SU-DHL-6 (cell line): ENCODE data around the gene HEBP2.

Experiments
- H2AFZ ChIP-seq: fragments of 200-600 bp; sonication (generic); 2 replicates; pipeline ENCODE4 v1.6.1; 2014; ENCODE audit warnings: low read depth, mild to moderate bottlenecking, moderate library complexity, mixed read lengths, antibody characterized with exemption, low read length; ENCODE audit not compliant: severe bottlenecking
- H3F3A ChIP-seq: fragments of 200-600 bp; shearing (Covaris generic); 2 replicates; pipeline ENCODE4 v1.6.0; 2016; ENCODE audit warnings: antibody characterized with exemption, mild to moderate bottlenecking; ENCODE audit not compliant: insufficient read depth
- H3K27ac ChIP-seq: fragments of 200-600 bp; sonication (generic); 2 replicates; pipeline ENCODE4 v1.5.1; 2016; ENCODE audit warnings: low read depth, mild to moderate bottlenecking, low read length, moderate library complexity, mixed read lengths
- H3K27me3 ChIP-seq: fragments of 200-600 bp; sonication (generic), shearing (Covaris generic); 2 replicates; pipeline ENCODE4 v1.6.0; 2014; ENCODE audit warnings: mild to moderate bottlenecking, low read length
- H3K36me3 ChIP-seq: fragments of 200-600 bp; sonication (generic); 2 replicates; pipeline ENCODE4 v1.6.1; 2014; ENCODE audit warnings: mild to moderate bottlenecking, low read length, mixed read lengths
- H3K4me2 ChIP-seq: fragments of 300-600, 200-600 bp; shearing (Covaris generic), sonication (generic); 2 replicates; pipeline ENCODE4 v1.6.0; 2014; ENCODE audit warnings: low read length, low read depth, mild to moderate bottlenecking; ENCODE audit not compliant: poor library complexity, severe bottlenecking
- H3K4me3 ChIP-seq: fragments of 200-600 bp; sonication (generic); 2 replicates; pipeline ENCODE4 v1.5.1; 2014; ENCODE audit warnings: antibody characterized with exemption, low read length, mild to moderate bottlenecking, mixed read lengths; ENCODE audit not compliant: insufficient read depth, poor library complexity, severe bottlenecking
- H3K79me2 ChIP-seq: fragments of 200-600 bp; sonication (generic); 2 replicates; pipeline ENCODE4 v1.6.1; 2014; ENCODE audit warnings: mild to moderate bottlenecking, low read length, moderate library complexity; ENCODE audit not compliant: insufficient read depth
- H3K9ac ChIP-seq: fragments of 200-600 bp; sonication (generic); 2 replicates; pipeline ENCODE4 v1.7.0; 2014; ENCODE audit warnings: mild to moderate bottlenecking, low read length
- H3K9me2 ChIP-seq: fragments of 200-600 bp; sonication (generic); replicated peaks from 2 replicates; pipeline ENCODE4 v1.6.1; 2014; ENCODE audit warnings: low read length; ENCODE audit not compliant: insufficient read depth
- H3K9me3 ChIP-seq: fragments of 200-600 bp; sonication (generic); 2 replicates; pipeline ENCODE4 v1.6.1; 2014; ENCODE audit warnings: low read length, mixed read lengths; ENCODE audit not compliant: insufficient read depth
- H4K20me1 ChIP-seq: fragments of 200-600 bp; sonication (generic); 2 replicates; pipeline ENCODE4 v1.6.1; 2014; ENCODE audit warnings: low read depth, mild to moderate bottlenecking, antibody characterized with exemption, low read length, moderate library complexity, mixed read lengths
- CTCF ChIP-seq: fragments of 200-600 bp; sonication (generic); IDR thresholded peaks from one replicate; pipeline ENCODE4 v1.5.1; 2017; ENCODE audit warnings: antibody characterized with exemption, mild to moderate bottlenecking, low read length, moderate library complexity; ENCODE audit not compliant: insufficient read depth, poor library complexity, severe bottlenecking
- EZH2phosphoT487 ChIP-seq: fragments of 200-600 bp; sonication (generic), shearing (Covaris generic); conservative IDR thresholded peaks from 2 replicates; pipeline ENCODE4 v1.6.1; 2018; ENCODE audit warnings: mild to moderate bottlenecking, antibody characterized with exemption, low read length, moderate library complexity, mixed read lengths

The HEBP2 gene

DNA sequence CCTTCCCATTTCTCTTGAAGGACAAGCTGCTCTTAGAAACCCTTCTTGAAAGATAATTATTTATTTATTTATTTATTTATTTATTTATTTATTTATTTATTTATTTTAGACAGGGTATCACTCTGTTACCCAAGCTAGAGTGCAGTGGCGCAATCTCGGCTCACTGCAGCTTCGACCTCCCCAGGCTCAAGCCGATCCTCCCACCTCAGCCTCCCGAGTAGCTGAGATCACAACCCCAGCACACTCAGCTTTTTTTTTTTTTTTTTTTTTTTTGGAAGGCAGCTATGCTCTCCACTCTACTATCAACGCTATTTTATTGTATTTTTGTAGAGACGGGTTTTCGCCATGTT is 1.2 kb upstream of the HEBP2 start:
- Histone ChIP-seq H3K36me3 (no peaks in the 10 kb centered on the region; the same call in 1 of the 2 replicates), H3K9me3 (no peaks in the 10 kb centered on the region), H3K4me3 (no peak overlapping the region), H3K27ac (no peak overlapping the region), H3K9me2 (no peaks in the 10 kb centered on the region), H3F3A (peaks cover 9% of the 10 kb centered on the region; the same call in 1 of the 2 replicates), H3K79me2 (no peaks in the 10 kb centered on the region), H4K20me1 (no peaks in the 10 kb centered on the region), H2AFZ (no peak overlapping the region), H3K4me2 (peak overlapping the region; percentile 83), H3K27me3 (no peaks in the 10 kb centered on the region), H3K9ac (no peak overlapping the region)
- TF ChIP-seq CTCF (no peak), EZH2phosphoT487 (no peak)

- TF ChIP-seq EZH2phosphoT487 = no peak
- no peak for TF ChIP-seq CTCF
- H3K4me3 ChIP-seq = peak overlapping the region; percentile 68
- no peaks in the 10 kb centered on the region for H3K9me2 ChIP-seq
- peak overlapping the region; percentile 62 for H3K9ac ChIP-seq
- peaks cover 9% of the 10 kb centered on the region; the same call in 1 of the 2 replicates for H3F3A ChIP-seq
- H3K9me3 ChIP-seq = no peaks in the 10 kb centered on the region
- peak overlapping the region; percentile 83 for H3K4me2 ChIP-seq
- H3K27ac ChIP-seq = no peak overlapping the region
- H3K79me2 ChIP-seq = no peaks in the 10 kb centered on the region
- no peaks in the 10 kb centered on the region; the same call in 1 of the 2 replicates for H3K36me3 ChIP-seq
- no peaks in the 10 kb centered on the region for H4K20me1 ChIP-seq
- H2AFZ ChIP-seq = peak overlapping the region; percentile 80
- H3K27me3 ChIP-seq = no peaks in the 10 kb centered on the region
Measured at GRCh38 chr6:138403324-138403800, 661 bp upstream of the HEBP2 start.

GRCh38 chr6:138404666-138405337 is 779 bp downstream of the HEBP2 start:
- Histone ChIP-seq H3K4me3 (peak overlapping the region; percentile 68), H3K36me3 (no peaks in the 10 kb centered on the region; the same call in 1 of the 2 replicates), H3K27ac (peak overlapping the region; percentile 15), H4K20me1 (no peaks in the 10 kb centered on the region), H3K9me3 (no peaks in the 10 kb centered on the region), H3K9me2 (no peaks in the 10 kb centered on the region), H2AFZ (peak overlapping the region; percentile 80), H3K9ac (peak overlapping the region; percentile 62), H3K4me2 (peak overlapping the region; percentile 55), H3K27me3 (no peaks in the 10 kb centered on the region), H3K79me2 (no peaks in the 10 kb centered on the region), H3F3A (peaks cover 9% of the 10 kb centered on the region; the same call in 1 of the 2 replicates)
- TF ChIP-seq EZH2phosphoT487 (no peak), CTCF (no peak)
